Measurements from ENCODE around the gene AZI2. TPM values are rescaled to one million over a fixed set of nuclear protein-coding genes. Genes with fewer than 3 reads are reported as not detected.

Gene AZI2
- total RNA-seq, 1 experiment from 2014 or later = 31.3 TPM

DNA sequence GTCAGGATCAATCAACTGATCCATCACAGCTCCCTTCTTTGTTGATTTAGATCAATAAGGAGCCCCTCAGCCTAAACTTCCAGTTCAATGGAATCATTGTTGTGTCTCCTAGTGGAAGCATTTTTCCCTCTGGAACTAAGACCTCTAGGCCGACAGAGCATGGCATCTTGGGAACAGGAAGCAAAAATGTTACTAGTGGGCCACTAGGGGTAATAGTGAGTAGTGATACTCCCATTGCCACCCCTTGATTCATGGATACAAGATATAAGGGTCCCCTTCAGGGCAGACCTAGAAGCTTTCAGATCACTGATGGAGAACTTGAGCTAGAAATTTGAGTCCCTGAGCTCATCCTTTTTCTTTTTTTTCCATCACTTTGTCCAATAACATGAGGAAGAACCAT is 40.4 kb upstream of the AZI2 start (continued):
- TF ChIP-seq, protein P1, sequence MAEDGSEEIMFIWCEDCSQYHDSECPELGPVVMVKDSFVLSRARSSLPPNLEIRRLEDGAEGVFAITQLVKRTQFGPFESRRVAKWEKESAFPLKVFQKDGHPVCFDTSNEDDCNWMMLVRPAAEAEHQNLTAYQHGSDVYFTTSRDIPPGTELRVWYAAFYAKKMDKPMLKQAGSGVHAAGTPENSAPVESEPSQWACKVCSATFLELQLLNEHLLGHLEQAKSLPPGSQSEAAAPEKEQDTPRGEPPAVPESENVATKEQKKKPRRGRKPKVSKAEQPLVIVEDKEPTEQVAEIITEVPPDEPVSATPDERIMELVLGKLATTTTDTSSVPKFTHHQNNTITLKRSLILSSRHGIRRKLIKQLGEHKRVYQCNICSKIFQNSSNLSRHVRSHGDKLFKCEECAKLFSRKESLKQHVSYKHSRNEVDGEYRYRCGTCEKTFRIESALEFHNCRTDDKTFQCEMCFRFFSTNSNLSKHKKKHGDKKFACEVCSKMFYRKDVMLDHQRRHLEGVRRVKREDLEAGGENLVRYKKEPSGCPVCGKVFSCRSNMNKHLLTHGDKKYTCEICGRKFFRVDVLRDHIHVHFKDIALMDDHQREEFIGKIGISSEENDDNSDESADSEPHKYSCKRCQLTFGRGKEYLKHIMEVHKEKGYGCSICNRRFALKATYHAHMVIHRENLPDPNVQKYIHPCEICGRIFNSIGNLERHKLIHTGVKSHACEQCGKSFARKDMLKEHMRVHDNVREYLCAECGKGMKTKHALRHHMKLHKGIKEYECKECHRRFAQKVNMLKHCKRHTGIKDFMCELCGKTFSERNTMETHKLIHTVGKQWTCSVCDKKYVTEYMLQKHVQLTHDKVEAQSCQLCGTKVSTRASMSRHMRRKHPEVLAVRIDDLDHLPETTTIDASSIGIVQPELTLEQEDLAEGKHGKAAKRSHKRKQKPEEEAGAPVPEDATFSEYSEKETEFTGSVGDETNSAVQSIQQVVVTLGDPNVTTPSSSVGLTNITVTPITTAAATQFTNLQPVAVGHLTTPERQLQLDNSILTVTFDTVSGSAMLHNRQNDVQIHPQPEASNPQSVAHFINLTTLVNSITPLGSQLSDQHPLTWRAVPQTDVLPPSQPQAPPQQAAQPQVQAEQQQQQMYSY (CRISPR knock-in tag; IDR thresholded peaks at IDR 0.05) = no peak
- TF ChIP-seq, protein P2, sequence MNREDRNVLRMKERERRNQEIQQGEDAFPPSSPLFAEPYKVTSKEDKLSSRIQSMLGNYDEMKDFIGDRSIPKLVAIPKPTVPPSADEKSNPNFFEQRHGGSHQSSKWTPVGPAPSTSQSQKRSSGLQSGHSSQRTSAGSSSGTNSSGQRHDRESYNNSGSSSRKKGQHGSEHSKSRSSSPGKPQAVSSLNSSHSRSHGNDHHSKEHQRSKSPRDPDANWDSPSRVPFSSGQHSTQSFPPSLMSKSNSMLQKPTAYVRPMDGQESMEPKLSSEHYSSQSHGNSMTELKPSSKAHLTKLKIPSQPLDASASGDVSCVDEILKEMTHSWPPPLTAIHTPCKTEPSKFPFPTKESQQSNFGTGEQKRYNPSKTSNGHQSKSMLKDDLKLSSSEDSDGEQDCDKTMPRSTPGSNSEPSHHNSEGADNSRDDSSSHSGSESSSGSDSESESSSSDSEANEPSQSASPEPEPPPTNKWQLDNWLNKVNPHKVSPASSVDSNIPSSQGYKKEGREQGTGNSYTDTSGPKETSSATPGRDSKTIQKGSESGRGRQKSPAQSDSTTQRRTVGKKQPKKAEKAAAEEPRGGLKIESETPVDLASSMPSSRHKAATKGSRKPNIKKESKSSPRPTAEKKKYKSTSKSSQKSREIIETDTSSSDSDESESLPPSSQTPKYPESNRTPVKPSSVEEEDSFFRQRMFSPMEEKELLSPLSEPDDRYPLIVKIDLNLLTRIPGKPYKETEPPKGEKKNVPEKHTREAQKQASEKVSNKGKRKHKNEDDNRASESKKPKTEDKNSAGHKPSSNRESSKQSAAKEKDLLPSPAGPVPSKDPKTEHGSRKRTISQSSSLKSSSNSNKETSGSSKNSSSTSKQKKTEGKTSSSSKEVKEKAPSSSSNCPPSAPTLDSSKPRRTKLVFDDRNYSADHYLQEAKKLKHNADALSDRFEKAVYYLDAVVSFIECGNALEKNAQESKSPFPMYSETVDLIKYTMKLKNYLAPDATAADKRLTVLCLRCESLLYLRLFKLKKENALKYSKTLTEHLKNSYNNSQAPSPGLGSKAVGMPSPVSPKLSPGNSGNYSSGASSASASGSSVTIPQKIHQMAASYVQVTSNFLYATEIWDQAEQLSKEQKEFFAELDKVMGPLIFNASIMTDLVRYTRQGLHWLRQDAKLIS (CRISPR knock-in tag; IDR thresholded peaks at IDR 0.05; ENCODE audit: borderline replicate concordance) = no peak
- TF ChIP-seq ZNF219 (CRISPR knock-in tag; IDR thresholded peaks at IDR 0.05; ENCODE audit: borderline replicate concordance) (no peak), RELA (CRISPR knock-in tag; IDR thresholded peaks at IDR 0.05; ENCODE audit: borderline replicate concordance) (no peak), JUN (CRISPR knock-in tag; IDR thresholded peaks at IDR 0.05) (no peak)
- TF ChIP-seq, protein P3, sequence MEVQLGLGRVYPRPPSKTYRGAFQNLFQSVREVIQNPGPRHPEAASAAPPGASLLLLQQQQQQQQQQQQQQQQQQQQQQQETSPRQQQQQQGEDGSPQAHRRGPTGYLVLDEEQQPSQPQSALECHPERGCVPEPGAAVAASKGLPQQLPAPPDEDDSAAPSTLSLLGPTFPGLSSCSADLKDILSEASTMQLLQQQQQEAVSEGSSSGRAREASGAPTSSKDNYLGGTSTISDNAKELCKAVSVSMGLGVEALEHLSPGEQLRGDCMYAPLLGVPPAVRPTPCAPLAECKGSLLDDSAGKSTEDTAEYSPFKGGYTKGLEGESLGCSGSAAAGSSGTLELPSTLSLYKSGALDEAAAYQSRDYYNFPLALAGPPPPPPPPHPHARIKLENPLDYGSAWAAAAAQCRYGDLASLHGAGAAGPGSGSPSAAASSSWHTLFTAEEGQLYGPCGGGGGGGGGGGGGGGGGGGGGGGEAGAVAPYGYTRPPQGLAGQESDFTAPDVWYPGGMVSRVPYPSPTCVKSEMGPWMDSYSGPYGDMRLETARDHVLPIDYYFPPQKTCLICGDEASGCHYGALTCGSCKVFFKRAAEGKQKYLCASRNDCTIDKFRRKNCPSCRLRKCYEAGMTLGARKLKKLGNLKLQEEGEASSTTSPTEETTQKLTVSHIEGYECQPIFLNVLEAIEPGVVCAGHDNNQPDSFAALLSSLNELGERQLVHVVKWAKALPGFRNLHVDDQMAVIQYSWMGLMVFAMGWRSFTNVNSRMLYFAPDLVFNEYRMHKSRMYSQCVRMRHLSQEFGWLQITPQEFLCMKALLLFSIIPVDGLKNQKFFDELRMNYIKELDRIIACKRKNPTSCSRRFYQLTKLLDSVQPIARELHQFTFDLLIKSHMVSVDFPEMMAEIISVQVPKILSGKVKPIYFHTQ (CRISPR knock-in tag; IDR thresholded peaks at IDR 0.05) = no peak

DNA sequence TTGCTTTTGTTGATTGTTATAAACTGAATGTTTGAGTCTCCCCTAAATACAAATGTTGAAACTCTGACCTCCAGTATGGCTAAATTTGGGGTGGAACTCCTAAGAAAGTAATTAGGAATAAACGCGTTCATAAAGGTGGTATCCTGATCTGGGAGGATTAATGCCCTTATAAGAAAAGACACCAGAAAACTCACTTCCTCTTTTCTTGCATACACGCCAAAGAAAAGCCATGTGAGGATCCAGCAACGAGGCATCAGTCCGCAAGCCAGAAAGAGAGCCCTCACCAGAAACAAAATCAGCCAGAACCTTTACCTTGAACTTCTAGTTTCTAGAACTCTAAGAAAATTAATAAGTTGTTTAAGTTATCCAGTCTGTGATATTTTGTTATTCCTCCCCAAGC is 37.4 kb upstream of the AZI2 start:
- ChIA-PET POLR2A (no interaction called here), CTCF (interaction anchor here (0.6 kb wide), 1 partner anchor 70 kb away, joined by 3 read pairs; no protein-coding TSS in a partner anchor)
- H3K27ac Mint-ChIP-seq = no peak overlapping the region
- DNase-seq (ENCODE audit: low spot score) = no peak
- H3K27me3 Mint-ChIP-seq (ENCODE audit: low read depth) = no peaks in the 10 kb centered on the region
- H3K9me3 Mint-ChIP-seq = no peaks in the 10 kb centered on the region
- TF ChIP-seq TCF7 (CRISPR knock-in tag; IDR thresholded peaks at IDR 0.05; ENCODE audit: low read depth) (no peak), NFYB (CRISPR knock-in tag; conservative IDR thresholded peaks at IDR 0.05; ENCODE audit: low read depth) (no peak), HMGA2 (CRISPR knock-in tag; IDR thresholded peaks at IDR 0.05) (no peak), FOXP1 (CRISPR knock-in tag; IDR thresholded peaks at IDR 0.05; ENCODE audit: borderline replicate concordance) (no peak)
- TF ChIP-seq, protein P1 (CRISPR knock-in tag; IDR thresholded peaks at IDR 0.05) = no peak
- no peak for ATAC-seq
- H3K4me3 Mint-ChIP-seq = no peak overlapping the region
- H3K36me3 Mint-ChIP-seq = no peaks in the 10 kb centered on the region
- no peaks in the 10 kb centered on the region for H3K4me1 Mint-ChIP-seq
